SKM-1 treated with dmso at 0.1 percent for 144 hours (cell line): ENCODE results near the gene OTUD5.

Experiments
- DNase-seq: peaks from one replicate; lab custom pipeline; 2025; ENCODE audit not compliant: unreplicated experiment; lab: John Stamatoyannopoulos, UW

The OTUD5 gene

DNA sequence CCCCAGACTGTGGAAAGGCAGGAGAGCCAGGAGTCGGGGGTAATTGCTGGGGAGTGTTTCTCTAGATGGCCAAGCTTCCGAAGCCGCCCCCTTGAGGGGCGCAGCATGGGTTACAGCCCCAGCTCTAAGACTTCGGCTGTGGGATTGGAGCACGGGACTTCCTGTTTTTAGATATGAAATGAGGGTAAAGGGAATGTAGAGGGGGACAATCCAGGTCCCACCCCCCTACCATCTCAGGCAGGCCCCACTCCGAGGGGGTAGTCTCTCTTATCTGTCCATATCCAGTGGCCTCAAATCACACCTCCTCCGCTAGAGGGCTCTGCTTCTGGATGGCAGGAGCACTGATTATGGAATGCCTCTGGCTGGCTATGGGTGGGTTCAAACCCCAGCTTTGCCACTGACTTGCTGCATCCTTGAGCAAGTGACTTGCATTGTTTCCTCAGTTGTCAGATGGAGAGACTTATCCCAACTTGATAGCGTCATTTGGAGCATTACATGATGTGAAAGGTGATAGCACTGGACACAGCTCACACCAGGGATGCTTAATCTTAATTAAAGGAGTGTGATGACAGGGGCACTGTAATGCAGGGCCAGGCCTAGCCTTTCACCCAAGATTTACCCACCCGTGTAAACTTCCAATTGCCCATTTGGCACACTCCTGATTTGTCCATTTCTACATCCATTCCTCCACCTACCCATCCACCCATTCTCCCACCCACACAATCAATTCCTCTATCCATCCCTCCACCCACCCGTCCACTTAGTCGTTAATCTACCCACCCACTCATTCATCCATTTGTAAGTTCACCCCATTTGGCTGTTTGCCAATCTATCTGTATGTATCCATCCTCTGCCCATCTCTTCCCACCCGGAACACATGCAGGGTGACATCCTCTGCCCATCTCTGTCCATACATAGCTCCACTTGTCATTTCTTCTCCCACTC is 15.1 kb upstream of the OTUD5 start:
- DNase-seq = peak; percentile 1

DNA sequence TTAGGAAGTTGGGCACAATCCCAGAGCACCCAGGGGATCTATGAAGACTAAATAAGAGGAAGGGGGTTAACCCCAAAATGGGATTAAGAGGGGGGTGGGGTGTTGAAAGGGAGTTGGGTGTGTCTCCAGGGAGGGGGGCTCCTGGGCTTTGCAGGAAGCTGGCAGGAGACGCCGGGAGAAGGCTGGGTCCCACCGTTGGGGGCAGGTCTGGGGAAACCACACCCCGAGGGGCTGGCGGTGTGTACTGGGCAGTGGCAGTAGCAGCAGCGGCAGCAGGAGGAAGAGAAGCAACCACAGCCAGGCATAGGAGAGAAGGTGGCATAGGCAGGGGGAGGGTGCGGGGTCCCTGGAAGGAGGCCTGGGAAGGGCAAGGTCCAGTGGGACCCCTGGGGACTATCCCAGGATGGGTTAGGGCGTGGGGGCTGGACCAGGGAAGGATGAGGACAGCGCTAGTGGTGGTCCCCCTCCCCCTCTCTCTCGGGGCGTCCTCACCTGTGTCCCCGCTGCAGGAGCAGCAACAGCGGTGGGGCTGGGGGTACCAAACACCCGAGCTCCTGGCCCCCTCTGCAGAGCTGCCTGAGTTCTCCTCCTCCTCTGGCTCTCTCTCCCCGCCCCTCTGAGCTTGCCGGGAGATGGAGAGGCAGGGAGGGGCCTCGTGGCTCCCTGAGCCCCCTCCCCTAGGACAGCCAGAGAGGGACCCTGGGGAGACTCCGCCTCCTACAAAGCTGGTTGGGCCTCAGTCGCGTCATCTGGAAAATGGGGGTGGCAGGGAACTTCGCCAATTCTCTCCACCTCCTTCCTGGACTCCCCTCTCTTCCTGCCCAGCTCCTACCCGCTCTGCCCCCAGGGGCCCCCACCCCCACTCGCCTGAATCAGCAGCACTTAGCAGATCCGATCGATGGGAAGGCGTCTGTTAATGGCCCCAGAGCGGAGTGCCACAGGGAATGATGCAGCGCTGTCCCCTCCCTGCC is 14.1 kb upstream of the OTUD5 start, which contains the start of gene KCND1:
Gene KCND1, minus strand, starts transcription at position 596 of the 971 bp plus-strand sequence. CDS start 1,573 bp downstream, outside the sequence.
- no peak for DNase-seq

- no peak for DNase-seq
Measured at GRCh38 chrX:48969471-48969870, 12.1 kb upstream of the OTUD5 start.

DNA sequence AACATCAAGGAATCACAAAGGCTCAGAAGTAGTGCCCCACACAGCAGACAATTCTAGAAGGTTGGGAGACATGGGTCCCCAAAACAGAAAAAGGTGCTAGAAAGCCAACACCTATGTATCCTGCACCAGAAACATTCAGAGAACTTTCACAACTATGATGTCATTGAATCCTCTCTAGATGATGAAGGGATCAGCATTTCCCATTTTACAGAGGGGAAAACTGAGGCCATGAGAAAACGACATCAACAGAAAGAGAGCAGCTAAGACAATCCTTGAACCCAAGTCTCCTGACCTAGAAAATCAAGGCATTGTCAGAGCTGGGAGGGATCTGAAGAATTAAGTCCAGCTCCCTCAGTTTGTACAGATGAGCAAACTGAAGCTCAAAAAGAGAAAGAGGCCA is 11.0 kb upstream of the OTUD5 start:
- no peak for DNase-seq

GRCh38 chrX:48966796-48967579 is 9.6 kb upstream of the OTUD5 start:
- no peak for DNase-seq

GRCh38 chrX:48965959-48966358 is 8.6 kb upstream of the OTUD5 start:
- DNase-seq = no peak

DNA sequence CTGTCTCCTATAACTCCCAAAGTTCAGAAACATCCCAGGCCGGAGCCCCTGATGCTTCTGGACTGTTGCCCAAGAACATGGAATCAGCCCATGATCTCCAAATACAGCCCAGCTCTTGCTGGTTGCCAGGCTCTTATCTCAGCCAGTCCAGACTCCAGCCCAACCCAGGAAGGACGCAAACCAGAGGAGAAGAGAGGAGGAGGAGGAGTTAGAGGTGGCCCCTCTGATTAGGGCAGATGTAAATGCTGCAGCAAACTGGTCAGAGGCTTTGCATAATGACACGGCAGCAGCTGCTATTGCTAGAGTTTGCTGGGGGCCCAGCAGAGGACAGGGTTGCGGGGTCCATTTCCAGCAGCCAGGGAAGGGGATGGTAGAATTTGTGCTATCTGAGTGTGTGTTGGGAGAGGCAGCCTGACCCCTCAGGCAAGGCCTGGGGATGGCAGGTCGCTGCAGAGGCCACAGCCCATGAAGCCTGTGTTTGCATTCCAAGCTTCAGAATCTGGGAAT is 4.2 kb upstream of the OTUD5 start:
- DNase-seq = no peak

GRCh38 chrX:48960291-48960690 is 2.9 kb upstream of the OTUD5 start:
- DNase-seq = no peak

- no peak for DNase-seq
Measured at GRCh38 chrX:48958635-48959094, 1.3 kb upstream of the OTUD5 start.

- peak; percentile 89 for DNase-seq
Measured at GRCh38 chrX:48957827-48958634, 624 bp upstream of the OTUD5 start.

- no peak for DNase-seq
Measured at GRCh38 chrX:48956728-48957414, 536 bp downstream of the OTUD5 start.

GRCh38 chrX:48948589-48948988 is 8.8 kb downstream of the OTUD5 start:
- DNase-seq = no peak

DNA sequence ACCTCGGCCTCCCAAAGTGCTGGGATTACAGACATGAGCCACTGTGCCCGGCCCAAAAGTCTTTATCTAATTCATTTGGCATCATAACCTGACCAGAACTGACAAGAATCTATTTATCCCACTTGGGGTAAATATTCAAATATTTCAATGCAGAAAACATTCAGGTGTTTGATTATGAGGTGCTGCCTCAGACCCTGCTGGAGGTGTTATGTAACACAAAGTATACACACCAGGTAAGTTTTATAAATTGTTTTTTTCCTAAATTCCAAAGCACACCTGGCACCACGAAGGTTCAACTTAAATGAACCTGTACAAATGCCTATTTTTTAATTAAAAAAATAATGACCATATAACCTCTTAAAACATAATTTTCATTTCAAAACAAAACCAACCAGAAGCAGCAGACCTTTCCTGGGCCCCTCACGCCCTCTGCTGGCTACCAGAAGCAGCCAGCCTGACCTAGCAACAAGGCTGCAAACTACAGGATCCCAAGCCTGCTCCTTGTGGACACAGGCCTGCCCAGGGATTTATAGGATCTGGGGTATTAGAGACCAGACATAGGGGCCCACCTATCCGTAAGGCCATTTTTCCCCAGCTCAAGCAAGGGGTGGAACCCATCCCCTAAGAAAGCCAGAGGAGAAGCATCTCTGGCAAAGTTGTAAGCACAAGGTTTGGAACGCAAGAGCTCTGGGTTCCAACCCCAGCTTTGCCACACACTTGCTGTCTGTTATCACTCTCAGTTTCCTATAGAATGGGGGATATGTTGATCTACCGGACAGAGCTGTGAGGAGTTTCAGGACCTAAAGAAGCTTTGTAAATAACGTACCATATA is 11.7 kb downstream of the OTUD5 start:
- DNase-seq = peak; percentile 36

- DNase-seq = no peak
Measured at GRCh38 chrX:48942895-48943294, 14.5 kb downstream of the OTUD5 start.

GRCh38 chrX:48940404-48940955 is 16.9 kb downstream of the OTUD5 start:
- no peak for DNase-seq

- no peak for DNase-seq
Measured at GRCh38 chrX:48939524-48940228, 17.7 kb downstream of the OTUD5 start.

DNA sequence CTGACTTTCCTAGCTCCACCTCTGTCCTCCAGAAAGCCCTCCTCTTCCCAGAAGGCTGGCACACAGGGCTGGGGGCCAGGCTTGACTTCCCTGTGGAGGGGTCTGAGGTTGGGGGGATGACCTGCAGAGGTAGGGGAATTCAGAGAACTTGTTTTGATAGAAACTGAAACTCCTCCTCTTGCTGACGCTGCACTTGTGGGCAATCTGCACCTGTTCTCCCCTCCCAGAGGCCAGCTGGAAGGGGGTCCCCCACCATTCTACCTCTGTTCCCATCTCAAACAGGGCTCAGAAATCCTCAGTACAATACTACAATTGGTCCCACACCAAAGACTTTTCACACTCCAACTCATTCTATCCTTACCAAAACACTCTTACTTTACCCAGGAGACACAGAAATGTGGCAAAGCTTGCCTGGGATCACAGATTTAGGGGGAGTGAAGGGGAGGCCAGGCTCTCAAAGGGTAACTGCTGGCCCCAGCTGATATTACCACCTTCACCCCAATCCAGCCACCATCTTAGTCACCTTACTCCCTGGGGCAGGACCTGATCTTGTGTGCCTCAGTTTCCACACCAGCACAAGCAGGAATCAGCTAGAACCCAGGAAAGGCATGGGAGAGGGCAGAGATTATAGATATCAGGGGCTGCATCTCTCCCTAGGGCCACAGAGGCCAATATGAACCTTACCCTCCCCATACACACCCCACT is 18.5 kb downstream of the OTUD5 start:
- DNase-seq = no peak
